Measurements from ENCODE around the gene POLR2L.

POLR2L gene

GRCh38 chr11:808427-809286 lies 33.7 kb downstream of the POLR2L start:
- DNase-seq, result no peak

- DNase-seq, result no peak
These were observed 37.7 kb downstream of the POLR2L start for GRCh38 chr11:804599-804964.

GRCh38 chr11:803770-804598 lies 38.3 kb downstream of the POLR2L start:
- no peak for DNase-seq

- DNase-seq, result no peak
These were observed 38.9 kb downstream of the POLR2L start for GRCh38 chr11:803467-803742.

GRCh38 chr11:802693-803466 lies 39.4 kb downstream of the POLR2L start:
- DNase-seq, result no peak

GRCh38 chr11:802018-802617 lies 40.2 kb downstream of the POLR2L start:
- DNase-seq, result no peak

GRCh38 chr11:801097-801780 lies 41.1 kb downstream of the POLR2L start:
- DNase-seq, result no peak

- DNase-seq, result no peak
These were observed 41.9 kb downstream of the POLR2L start for GRCh38 chr11:800473-800872.

GRCh38 chr11:799641-800316 lies 42.5 kb downstream of the POLR2L start:
- DNase-seq, result no peak

- no peak for DNase-seq
These were observed 44.1 kb downstream of the POLR2L start, which contains the start of gene SLC25A22 for GRCh38 chr11:798093-798713. Gene SLC25A22 (minus strand): TSS chr11:798281. CDS start chr11:795006, 3,275 bp downstream.

GRCh38 chr11:797296-798092 lies 44.8 kb downstream of the POLR2L start:
- no peak for DNase-seq

GRCh38 chr11:796565-797295 lies 45.6 kb downstream of the POLR2L start:
- no peak for DNase-seq

GRCh38 chr11:795634-796564 lies 46.4 kb downstream of the POLR2L start:
- DNase-seq, result no peak

- no peak for DNase-seq
These were observed 47.3 kb downstream of the POLR2L start for GRCh38 chr11:794766-795633.

GRCh38 chr11:794013-794765 lies 48.1 kb downstream of the POLR2L start:
- no peak for DNase-seq

- no peak for DNase-seq
These were observed 48.8 kb downstream of the POLR2L start for GRCh38 chr11:793556-793955.

GRCh38 chr11:792873-793272 lies 49.5 kb downstream of the POLR2L start:
- DNase-seq, result no peak

All from NCI-H1417 treated with DMSO at 0.1 percent for 48 hours (cell line).